ENCODE results near the gene PLCL1. TPM values are rescaled to one million over a fixed set of nuclear protein-coding genes. Genes with fewer than 3 reads are reported as not detected.

The PLCL1 gene
- total and polyA plus RNA-seq, 10 donors: 0.54 to 6.5 (median 4.0) TPM

DNA sequence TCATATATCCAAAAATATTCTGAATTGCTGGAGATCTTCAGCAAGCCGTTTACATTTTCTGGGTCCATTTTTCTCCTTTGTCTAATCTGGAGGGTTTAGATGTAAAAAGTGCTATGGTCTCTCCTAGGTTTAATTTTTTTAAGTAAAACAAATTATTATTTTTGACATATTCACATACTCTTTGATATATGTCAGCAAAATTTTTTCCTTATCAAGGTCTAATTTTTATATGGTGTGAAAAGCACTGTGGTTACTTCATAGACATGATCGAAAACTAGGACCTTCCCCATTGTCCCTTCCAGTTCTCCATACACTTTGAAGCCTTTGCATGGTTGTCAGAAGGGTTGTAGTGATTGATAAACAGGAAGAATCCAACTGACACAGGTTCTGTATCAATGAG, 168.2 kb downstream of the PLCL1 start:
- H3K27me3 ChIP-seq (replicated peaks in 1 of 7): no peaks in the 10 kb centered on the region
- no peaks in the 10 kb centered on the region for H3K9me3 ChIP-seq
- no peak overlapping the region for H3K27ac ChIP-seq
- intact Hi-C loops (cut with DNase I; ENCODE audit: low total_unique reads): no loop called here
- TF ChIP-seq POLR2AphosphoS5 (IDR thresholded peaks at IDR 0.05) (no peak), POLR2A (IDR thresholded peaks at IDR 0.05) (no peak)
- TF ChIP-seq, protein P1, sequence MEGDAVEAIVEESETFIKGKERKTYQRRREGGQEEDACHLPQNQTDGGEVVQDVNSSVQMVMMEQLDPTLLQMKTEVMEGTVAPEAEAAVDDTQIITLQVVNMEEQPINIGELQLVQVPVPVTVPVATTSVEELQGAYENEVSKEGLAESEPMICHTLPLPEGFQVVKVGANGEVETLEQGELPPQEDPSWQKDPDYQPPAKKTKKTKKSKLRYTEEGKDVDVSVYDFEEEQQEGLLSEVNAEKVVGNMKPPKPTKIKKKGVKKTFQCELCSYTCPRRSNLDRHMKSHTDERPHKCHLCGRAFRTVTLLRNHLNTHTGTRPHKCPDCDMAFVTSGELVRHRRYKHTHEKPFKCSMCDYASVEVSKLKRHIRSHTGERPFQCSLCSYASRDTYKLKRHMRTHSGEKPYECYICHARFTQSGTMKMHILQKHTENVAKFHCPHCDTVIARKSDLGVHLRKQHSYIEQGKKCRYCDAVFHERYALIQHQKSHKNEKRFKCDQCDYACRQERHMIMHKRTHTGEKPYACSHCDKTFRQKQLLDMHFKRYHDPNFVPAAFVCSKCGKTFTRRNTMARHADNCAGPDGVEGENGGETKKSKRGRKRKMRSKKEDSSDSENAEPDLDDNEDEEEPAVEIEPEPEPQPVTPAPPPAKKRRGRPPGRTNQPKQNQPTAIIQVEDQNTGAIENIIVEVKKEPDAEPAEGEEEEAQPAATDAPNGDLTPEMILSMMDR (IDR thresholded peaks at IDR 0.05 in 8 of 11, conservative IDR thresholded peaks at IDR 0.05 in 3 of 11): no peak
- H3K4me1 ChIP-seq: no peaks in the 10 kb centered on the region
- no peaks in the 10 kb centered on the region for H3K36me3 ChIP-seq
- 49 to 99% (median 90%) methylated on average over 2 of the region's 2 CpGs for WGBS, 5 donors
- DNase-seq: no peak
- H3K4me3 ChIP-seq: no peak overlapping the region

DNA sequence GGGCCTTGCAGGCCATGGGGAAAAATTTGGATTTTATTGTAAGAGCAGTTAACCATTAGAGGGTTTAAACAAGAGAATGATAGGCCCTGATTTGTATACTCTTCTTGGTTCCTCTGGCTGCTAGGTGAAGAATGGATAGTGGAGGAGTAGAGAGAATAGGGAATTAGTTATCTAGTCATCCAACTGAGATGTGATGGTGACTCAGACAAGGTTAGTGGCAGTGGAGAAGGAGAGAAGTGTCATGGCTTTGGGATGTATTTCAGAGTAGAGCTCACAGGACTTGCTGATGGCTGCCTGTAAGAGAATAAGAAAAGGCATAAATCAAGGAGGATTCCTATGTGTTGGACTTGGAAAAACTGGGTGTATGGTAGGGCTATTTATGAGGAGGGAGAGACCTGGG, 169.4 kb downstream of the PLCL1 start:
- Histone ChIP-seq H3K36me3 (no peaks in the 10 kb centered on the region), H3K9me3 (no peaks in the 10 kb centered on the region), H3K4me3 (no peak overlapping the region), H3K27me3 (replicated peaks in 1 of 7) (no peaks in the 10 kb centered on the region), H3K27ac (no peak overlapping the region), H3K4me1 (no peaks in the 10 kb centered on the region)
- intact Hi-C loops (cut with DNase I; ENCODE audit: low total_unique reads): no loop called here
- no peak for TF ChIP-seq POLR2AphosphoS5 (IDR thresholded peaks at IDR 0.05)
- no peak for TF ChIP-seq POLR2A (IDR thresholded peaks at IDR 0.05)
- no peak for DNase-seq

DNA sequence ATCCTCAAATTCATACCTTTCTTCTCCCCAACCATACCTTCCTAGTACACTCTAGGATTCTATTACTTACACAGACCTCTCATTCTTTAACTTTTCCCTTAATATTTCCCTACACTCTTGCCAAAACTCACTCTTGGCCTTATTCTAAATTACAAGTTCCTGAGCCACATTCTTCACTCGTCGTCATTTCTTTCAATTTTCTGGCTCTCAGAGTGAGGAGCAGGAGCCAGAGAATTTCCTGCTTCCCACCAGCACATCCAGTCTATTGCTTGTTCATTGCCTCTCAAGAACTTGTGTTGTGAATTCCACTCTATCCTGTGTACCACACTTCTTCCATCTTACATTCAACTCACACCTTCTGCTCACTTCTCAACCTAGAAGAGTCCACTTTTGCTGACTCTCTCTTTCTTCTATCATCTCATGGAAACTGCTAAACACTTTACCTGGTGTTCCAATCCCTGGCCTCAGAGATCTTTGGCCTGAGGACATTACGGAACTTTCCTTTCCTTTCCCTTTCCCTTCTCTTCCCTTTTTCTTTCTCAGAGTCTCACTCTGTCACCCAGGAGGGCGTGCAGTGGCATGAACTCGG, 171.6 kb downstream of the PLCL1 start:
- no peaks in the 10 kb centered on the region for H3K36me3 ChIP-seq
- no peaks in the 10 kb centered on the region for H3K9me3 ChIP-seq
- H3K27ac ChIP-seq: no peak overlapping the region
- DNase-seq: no peak
- no peak overlapping the region for H3K4me3 ChIP-seq
- TF ChIP-seq, protein P1 (IDR thresholded peaks at IDR 0.05 in 8 of 11, conservative IDR thresholded peaks at IDR 0.05 in 3 of 11): no peak
- no peak for TF ChIP-seq POLR2A (IDR thresholded peaks at IDR 0.05)
- TF ChIP-seq POLR2AphosphoS5 (IDR thresholded peaks at IDR 0.05): no peak
- H3K4me1 ChIP-seq: no peaks in the 10 kb centered on the region
- H3K27me3 ChIP-seq (replicated peaks in 1 of 7): no peaks in the 10 kb centered on the region
- intact Hi-C loops (cut with DNase I; ENCODE audit: low total_unique reads): no loop called here
- WGBS, 5 donors: 78 to 86% (median 81%) methylated on average over 5 of the region's 5 CpGs

DNA sequence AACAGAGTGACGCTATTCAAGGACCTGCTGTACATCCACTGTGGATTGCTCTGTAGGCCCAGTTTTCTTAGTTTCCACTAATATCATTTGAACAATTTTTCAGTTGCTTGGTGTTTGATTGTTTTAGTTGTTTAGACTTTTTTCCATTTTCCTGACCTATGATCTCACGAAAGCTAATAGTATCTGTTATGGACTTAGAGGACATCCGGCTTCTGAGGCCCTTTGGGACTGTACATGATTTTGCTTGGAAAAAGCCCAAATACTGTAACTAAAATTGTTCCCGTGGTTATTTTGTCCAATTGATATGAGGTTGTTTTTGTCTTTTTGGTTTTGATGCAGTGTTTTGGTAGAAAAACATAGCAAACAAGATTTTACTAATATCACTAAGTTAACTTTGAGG, 174.6 kb downstream of the PLCL1 start:
- intact Hi-C loops (cut with DNase I; ENCODE audit: low total_unique reads): no loop called here
- no peak for DNase-seq
- no peaks in the 10 kb centered on the region for H3K36me3 ChIP-seq
- H3K4me1 ChIP-seq: no peaks in the 10 kb centered on the region
- no peaks in the 10 kb centered on the region for H3K9me3 ChIP-seq
- H3K27me3 ChIP-seq (replicated peaks in 1 of 7): no peaks in the 10 kb centered on the region
- no peak overlapping the region for H3K4me3 ChIP-seq
- 84 to 93% (median 89%) methylated on average over 4 of the region's 4 CpGs for WGBS, 5 donors
- H3K27ac ChIP-seq: no peak overlapping the region
- TF ChIP-seq POLR2A (IDR thresholded peaks at IDR 0.05): no peak
- no peak for TF ChIP-seq POLR2AphosphoS5 (IDR thresholded peaks at IDR 0.05)
- TF ChIP-seq, protein P1 (IDR thresholded peaks at IDR 0.05 in 8 of 11, conservative IDR thresholded peaks at IDR 0.05 in 3 of 11): no peak

DNA sequence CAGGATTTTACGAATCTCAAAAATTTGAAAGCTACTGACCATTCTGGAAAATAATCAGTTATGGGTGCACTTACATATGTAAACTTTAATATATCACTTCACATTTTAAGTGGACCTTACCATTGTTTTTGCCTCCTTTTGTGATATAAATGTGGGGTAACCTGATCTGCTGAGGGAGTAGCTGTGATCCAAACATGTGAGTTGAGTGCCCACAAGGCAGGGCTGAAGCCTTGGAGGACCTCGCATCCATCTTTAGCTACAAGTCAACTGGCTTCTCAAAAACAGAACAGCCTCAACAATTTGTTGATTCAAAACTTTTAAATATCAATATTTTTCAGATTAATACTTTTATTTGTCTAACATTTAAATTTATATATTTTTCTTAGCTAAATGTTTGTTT, 178.2 kb downstream of the PLCL1 start:
- WGBS, 5 donors: 87 to 97% (median 91%) methylated on average over 2 of the region's 2 CpGs

More for the DNA sequence above, 178.2 kb downstream of the PLCL1 start:
- Histone ChIP-seq H3K27me3 (replicated peaks in 1 of 7) (no peaks in the 10 kb centered on the region), H3K4me3 (no peak overlapping the region), H3K4me1 (no peaks in the 10 kb centered on the region), H3K9me3 (no peaks in the 10 kb centered on the region), H3K27ac (no peak overlapping the region), H3K36me3 (no peaks in the 10 kb centered on the region)
- intact Hi-C loops (cut with DNase I; ENCODE audit: low total_unique reads): no loop called here
- TF ChIP-seq POLR2AphosphoS5 (IDR thresholded peaks at IDR 0.05) (no peak), POLR2A (IDR thresholded peaks at IDR 0.05) (no peak)
- TF ChIP-seq, protein P1 (IDR thresholded peaks at IDR 0.05 in 8 of 11, conservative IDR thresholded peaks at IDR 0.05 in 3 of 11): no peak
- DNase-seq: no peak
